ENCODE data around the gene CHST1. TPM values are rescaled to one million over a fixed set of nuclear protein-coding genes. Genes with fewer than 3 reads are reported as not detected.
A peak's percentile ranks its signal among the peaks of the same experiment; 100 is the strongest.

The CHST1 gene
- total and polyA plus RNA-seq, 2 experiments from 2014 or later = 0.84 to 2.7 TPM

DNA sequence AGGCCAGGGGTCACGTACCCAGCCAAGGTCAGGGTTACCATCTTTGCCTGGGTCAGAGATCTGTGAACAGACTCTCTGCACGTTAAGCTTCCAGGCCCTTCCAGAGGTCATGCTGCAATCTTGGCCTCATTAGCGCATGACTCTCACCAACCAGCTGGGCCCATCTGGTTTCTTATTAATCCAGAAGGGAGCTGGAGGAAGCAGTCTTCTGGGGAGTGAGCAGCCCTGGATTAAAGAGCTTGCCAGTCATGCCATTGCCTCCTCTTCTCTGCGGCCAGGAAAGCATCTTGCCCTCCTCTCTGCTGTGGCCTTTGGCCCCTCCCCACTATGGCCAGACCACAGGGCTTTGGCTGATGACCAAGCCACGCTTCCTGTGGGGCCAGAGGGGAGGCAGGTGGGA lies 57.4 kb downstream of the CHST1 start (continued):
- TF ChIP-seq, protein P1, sequence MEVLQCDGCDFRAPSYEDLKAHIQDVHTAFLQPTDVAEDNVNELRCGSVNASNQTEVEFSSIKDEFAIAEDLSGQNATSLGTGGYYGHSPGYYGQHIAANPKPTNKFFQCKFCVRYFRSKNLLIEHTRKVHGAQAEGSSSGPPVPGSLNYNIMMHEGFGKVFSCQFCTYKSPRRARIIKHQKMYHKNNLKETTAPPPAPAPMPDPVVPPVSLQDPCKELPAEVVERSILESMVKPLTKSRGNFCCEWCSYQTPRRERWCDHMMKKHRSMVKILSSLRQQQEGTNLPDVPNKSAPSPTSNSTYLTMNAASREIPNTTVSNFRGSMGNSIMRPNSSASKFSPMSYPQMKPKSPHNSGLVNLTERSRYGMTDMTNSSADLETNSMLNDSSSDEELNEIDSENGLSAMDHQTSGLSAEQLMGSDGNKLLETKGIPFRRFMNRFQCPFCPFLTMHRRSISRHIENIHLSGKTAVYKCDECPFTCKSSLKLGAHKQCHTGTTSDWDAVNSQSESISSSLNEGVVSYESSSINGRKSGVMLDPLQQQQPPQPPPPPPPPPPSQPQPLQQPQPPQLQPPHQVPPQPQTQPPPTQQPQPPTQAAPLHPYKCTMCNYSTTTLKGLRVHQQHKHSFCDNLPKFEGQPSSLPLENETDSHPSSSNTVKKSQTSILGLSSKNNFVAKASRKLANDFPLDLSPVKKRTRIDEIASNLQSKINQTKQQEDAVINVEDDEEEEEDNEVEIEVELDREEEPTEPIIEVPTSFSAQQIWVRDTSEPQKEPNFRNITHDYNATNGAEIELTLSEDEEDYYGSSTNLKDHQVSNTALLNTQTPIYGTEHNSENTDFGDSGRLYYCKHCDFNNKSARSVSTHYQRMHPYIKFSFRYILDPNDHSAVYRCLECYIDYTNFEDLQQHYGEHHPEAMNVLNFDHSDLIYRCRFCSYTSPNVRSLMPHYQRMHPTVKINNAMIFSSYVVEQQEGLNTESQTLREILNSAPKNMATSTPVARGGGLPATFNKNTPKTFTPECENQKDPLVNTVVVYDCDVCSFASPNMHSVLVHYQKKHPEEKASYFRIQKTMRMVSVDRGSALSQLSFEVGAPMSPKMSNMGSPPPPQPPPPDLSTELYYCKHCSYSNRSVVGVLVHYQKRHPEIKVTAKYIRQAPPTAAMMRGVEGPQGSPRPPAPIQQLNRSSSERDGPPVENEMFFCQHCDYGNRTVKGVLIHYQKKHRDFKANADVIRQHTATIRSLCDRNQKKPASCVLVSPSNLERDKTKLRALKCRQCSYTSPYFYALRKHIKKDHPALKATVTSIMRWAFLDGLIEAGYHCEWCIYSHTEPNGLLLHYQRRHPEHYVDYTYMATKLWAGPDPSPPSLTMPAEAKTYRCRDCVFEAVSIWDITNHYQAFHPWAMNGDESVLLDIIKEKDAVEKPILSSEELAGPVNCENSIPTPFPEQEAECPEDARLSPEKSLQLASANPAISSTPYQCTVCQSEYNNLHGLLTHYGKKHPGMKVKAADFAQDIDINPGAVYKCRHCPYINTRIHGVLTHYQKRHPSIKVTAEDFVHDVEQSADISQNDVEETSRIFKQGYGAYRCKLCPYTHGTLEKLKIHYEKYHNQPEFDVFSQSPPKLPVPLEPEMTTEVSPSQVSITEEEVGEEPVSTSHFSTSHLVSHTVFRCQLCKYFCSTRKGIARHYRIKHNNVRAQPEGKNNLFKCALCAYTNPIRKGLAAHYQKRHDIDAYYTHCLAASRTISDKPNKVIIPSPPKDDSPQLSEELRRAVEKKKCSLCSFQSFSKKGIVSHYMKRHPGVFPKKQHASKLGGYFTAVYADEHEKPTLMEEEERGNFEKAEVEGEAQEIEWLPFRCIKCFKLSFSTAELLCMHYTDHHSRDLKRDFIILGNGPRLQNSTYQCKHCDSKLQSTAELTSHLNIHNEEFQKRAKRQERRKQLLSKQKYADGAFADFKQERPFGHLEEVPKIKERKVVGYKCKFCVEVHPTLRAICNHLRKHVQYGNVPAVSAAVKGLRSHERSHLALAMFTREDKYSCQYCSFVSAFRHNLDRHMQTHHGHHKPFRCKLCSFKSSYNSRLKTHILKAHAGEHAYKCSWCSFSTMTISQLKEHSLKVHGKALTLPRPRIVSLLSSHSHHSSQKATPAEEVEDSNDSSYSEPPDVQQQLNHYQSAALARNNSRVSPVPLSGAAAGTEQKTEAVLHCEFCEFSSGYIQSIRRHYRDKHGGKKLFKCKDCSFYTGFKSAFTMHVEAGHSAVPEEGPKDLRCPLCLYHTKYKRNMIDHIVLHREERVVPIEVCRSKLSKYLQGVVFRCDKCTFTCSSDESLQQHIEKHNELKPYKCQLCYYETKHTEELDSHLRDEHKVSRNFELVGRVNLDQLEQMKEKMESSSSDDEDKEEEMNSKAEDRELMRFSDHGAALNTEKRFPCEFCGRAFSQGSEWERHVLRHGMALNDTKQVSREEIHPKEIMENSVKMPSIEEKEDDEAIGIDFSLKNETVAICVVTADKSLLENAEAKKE (CRISPR knock-in tag; IDR thresholded peaks at IDR 0.05) = no peak

DNA sequence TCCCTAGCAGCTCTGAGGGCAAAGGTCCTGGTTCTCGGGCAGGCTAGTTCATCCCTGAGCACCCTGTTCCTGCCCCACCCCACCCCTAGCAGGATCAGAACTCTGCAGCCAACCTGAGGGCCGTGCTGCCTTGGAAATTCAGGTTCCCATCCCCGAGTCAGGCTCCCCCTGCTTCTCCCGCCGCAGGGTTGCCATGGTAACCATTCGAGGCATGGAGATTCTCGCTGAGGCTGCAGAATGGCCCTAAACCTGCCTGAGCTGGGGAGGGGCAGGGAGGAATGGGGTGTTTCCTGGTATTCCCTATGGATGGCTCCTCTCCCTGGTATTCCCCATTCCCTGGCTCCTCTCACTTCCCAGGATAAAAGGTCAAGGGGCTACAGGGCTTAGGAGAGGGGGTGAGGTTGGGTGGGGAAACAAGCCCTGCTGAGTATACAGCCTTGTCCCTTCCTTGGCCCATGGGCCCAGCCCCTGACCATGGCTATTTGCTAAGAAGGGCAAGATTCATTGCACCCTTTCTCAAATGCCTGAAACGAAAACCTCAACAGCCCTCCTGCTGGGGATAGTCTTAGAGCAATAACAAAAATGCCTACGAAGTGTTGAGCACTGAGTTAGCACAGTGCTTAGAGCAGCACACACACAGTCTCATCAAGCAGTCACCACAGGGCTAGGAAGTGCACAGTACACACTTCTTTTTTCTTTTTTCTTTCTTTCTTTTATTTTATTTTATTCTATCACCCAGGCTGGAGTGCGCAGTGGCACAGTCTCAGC lies 58.7 kb downstream of the CHST1 start:
- H3F3A ChIP-seq (replicated peaks; ENCODE audit: low read depth) = no peaks in the 10 kb centered on the region
- no peaks in the 10 kb centered on the region for H3K9me3 Mint-ChIP-seq
- no peaks in the 10 kb centered on the region for H3K36me3 Mint-ChIP-seq (ENCODE audit: low read depth)
- no peaks in the 10 kb centered on the region for H3K79me2 ChIP-seq (replicated peaks; ENCODE audit: insufficient read depth)
- DNase-seq (ENCODE audit: low spot score) = peak; percentile 93
- peaks cover 5% of the 10 kb centered on the region for H3K27me3 Mint-ChIP-seq (ENCODE audit: insufficient read depth, low read depth, poor library complexity)
- no peak overlapping the region for H3K4me3 Mint-ChIP-seq
- H3K27ac Mint-ChIP-seq = no peak overlapping the region
- no peaks in the 10 kb centered on the region for H3K27me3 ChIP-seq (ENCODE audit: insufficient read depth)
- H3K4me1 Mint-ChIP-seq = peaks cover 20% of the 10 kb centered on the region
- H3K4me2 ChIP-seq = peak overlapping the region; percentile 64; the same call in 1 of the 2 replicates
- ATAC-seq = peak; percentile 94
- peak overlapping the region; percentile 91 for H2AFZ ChIP-seq
- H3K4me1 ChIP-seq (ENCODE audit: insufficient read depth) = peaks cover 9% of the 10 kb centered on the region
- H3K27ac ChIP-seq (ENCODE audit: low read depth) = no peak overlapping the region
- no peaks in the 10 kb centered on the region; the same call in 1 of the 2 replicates for H4K20me1 ChIP-seq (replicated peaks; ENCODE audit: insufficient read depth)
- H3K4me3 ChIP-seq = peak overlapping the region; percentile 41
- no peaks in the 10 kb centered on the region for H3K36me3 ChIP-seq (ENCODE audit: insufficient read depth)
- 0 out of 2 replicates have a peak, but pooled peaks cover 4% of the 10 kb centered on the region for H3K9me2 ChIP-seq (ENCODE audit: insufficient read depth)
- TF ChIP-seq, protein P2, sequence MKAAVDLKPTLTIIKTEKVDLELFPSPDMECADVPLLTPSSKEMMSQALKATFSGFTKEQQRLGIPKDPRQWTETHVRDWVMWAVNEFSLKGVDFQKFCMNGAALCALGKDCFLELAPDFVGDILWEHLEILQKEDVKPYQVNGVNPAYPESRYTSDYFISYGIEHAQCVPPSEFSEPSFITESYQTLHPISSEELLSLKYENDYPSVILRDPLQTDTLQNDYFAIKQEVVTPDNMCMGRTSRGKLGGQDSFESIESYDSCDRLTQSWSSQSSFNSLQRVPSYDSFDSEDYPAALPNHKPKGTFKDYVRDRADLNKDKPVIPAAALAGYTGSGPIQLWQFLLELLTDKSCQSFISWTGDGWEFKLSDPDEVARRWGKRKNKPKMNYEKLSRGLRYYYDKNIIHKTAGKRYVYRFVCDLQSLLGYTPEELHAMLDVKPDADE (IDR thresholded peaks at IDR 0.05) = no peak
- TF ChIP-seq, protein P3, sequence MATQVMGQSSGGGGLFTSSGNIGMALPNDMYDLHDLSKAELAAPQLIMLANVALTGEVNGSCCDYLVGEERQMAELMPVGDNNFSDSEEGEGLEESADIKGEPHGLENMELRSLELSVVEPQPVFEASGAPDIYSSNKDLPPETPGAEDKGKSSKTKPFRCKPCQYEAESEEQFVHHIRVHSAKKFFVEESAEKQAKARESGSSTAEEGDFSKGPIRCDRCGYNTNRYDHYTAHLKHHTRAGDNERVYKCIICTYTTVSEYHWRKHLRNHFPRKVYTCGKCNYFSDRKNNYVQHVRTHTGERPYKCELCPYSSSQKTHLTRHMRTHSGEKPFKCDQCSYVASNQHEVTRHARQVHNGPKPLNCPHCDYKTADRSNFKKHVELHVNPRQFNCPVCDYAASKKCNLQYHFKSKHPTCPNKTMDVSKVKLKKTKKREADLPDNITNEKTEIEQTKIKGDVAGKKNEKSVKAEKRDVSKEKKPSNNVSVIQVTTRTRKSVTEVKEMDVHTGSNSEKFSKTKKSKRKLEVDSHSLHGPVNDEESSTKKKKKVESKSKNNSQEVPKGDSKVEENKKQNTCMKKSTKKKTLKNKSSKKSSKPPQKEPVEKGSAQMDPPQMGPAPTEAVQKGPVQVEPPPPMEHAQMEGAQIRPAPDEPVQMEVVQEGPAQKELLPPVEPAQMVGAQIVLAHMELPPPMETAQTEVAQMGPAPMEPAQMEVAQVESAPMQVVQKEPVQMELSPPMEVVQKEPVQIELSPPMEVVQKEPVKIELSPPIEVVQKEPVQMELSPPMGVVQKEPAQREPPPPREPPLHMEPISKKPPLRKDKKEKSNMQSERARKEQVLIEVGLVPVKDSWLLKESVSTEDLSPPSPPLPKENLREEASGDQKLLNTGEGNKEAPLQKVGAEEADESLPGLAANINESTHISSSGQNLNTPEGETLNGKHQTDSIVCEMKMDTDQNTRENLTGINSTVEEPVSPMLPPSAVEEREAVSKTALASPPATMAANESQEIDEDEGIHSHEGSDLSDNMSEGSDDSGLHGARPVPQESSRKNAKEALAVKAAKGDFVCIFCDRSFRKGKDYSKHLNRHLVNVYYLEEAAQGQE (IDR thresholded peaks at IDR 0.05; ENCODE audit: unreplicated experiment) = no peak

All from GM23338 (cell line).